OCI-LY7 (cell line): ENCODE measurements around the gene KLHL26. TPM values are rescaled to one million over a fixed set of nuclear protein-coding genes. Genes with fewer than 3 reads are reported as not detected.

Experiments used
- BruUV-seq: library from RNA; stranded (reverse); fragments of 400-500 nt; replicated peaks from 2 replicates; lab custom pipeline; 2021; lab: Mats Ljungman, UMichigan
- CTCF ChIA-PET: fragments of 300-600 bp; sonication (Branson Sonifier 250); formaldehyde crosslinking; loops from one replicate; lab custom pipeline; 2022; ENCODE audit warnings: antibody characterized with exemption; ENCODE audit not compliant: unreplicated experiment; lab: Charles Lee
- POLR2A ChIA-PET: fragments of 300-600 bp; sonication (Branson Sonifier 250); formaldehyde crosslinking; loops from one replicate; lab custom pipeline; 2022; ENCODE audit warnings: antibody characterized with exemption; lab: Charles Lee
- DNase-seq: peaks from one replicate; pipeline ENCODE4 v3.0.0-alpha.2; 2015; ENCODE audit warnings: low spot score
- H2AFZ ChIP-seq: fragments of 200-600 bp; sonication (generic), shearing (Covaris generic); 2 replicates; pipeline ENCODE4 v1.6.1; 2014; ENCODE audit warnings: mild to moderate bottlenecking, antibody characterized with exemption, low read length, moderate library complexity
- H3K27ac ChIP-seq: fragments of 200-600 bp; sonication (generic); 2 replicates; pipeline ENCODE4 v1.5.1; 2014; ENCODE audit warnings: mixed run types, low read depth, mild to moderate bottlenecking, moderate library complexity, low read length, inconsistent platforms; ENCODE audit not compliant: poor library complexity, severe bottlenecking
- H3K36me3 ChIP-seq: fragments of 200-600 bp; sonication (generic); 2 replicates; pipeline ENCODE4 v1.6.1; 2014; ENCODE audit warnings: mild to moderate bottlenecking, antibody characterized with exemption, low read length, moderate library complexity, mixed read lengths; ENCODE audit not compliant: insufficient read depth
- H3K4me1 ChIP-seq: fragments of 200-600 bp; sonication (generic); 2 replicates; pipeline ENCODE4 v1.5.1; 2014; ENCODE audit warnings: mild to moderate bottlenecking, low read length; ENCODE audit not compliant: insufficient read depth, poor library complexity, severe bottlenecking
- H3K4me2 ChIP-seq: fragments of 200-600 bp; sonication (generic); 2 replicates; pipeline ENCODE4 v1.6.1; 2014; ENCODE audit warnings: mild to moderate bottlenecking, low read length
- H3K4me3 ChIP-seq: fragments of 200-600 bp; sonication (generic); 2 replicates; pipeline ENCODE4 v1.5.1; 2014; ENCODE audit warnings: mild to moderate bottlenecking, low read depth, low read length; ENCODE audit not compliant: poor library complexity, severe bottlenecking
- H3K79me2 ChIP-seq: fragments of 200-600 bp; sonication (generic); 2 replicates; pipeline ENCODE4 v1.6.1; 2016; ENCODE audit warnings: low read depth, mild to moderate bottlenecking, low read length, moderate library complexity, mixed read lengths; ENCODE audit not compliant: insufficient read depth
- H3K9me2 ChIP-seq: fragments of 200-600 bp; sonication (generic); 2 replicates; pipeline ENCODE4 v1.6.1; 2016; ENCODE audit warnings: mild to moderate bottlenecking, low read length, mixed read lengths; ENCODE audit not compliant: insufficient read depth
- H3K9me3 ChIP-seq: fragments of 200-600 bp; sonication (generic); 2 replicates; pipeline ENCODE4 v1.6.1; 2014; ENCODE audit warnings: mild to moderate bottlenecking, mixed run types, low read length, mixed read lengths
- H4K20me1 ChIP-seq: fragments of 200-600 bp; sonication (generic); 2 replicates; pipeline ENCODE4 v1.6.1; 2014; ENCODE audit warnings: mild to moderate bottlenecking, antibody characterized with exemption, low read length, moderate library complexity, mixed read lengths; ENCODE audit not compliant: insufficient read depth
- EZH2phosphoT487 ChIP-seq: fragments of 200-600 bp; sonication (generic); IDR thresholded peaks from 2 replicates; pipeline ENCODE4 v1.6.1; 2018; ENCODE audit warnings: low read depth, borderline replicate concordance, mild to moderate bottlenecking, mixed run types, antibody characterized with exemption, low read length, moderate library complexity, mixed read lengths
- intact Hi-C: fragments of 100-400 bp; cut with micrococcal nuclease; formaldehyde crosslinking; loops from one replicate; pipeline ENCODE4 v1.10.0; 2022; ENCODE audit not compliant: unreplicated experiment
- total RNA-seq, 2 experiments: library from RNA; depleted of rRNA in 1 of 2; stranded (reverse); fragments of >200 nt in 1 of 2; shearing (Covaris generic) in 1 of 2; gene quantifications; 2 replicates each; pipeline ENCODE4 v1.2.3, GENCODE V29; 2014 to 2022
- TF ChIP-seq, protein P1 (sequence below): fragments of 200-600 bp; sonication (generic); conservative IDR thresholded peaks from 2 replicates; pipeline ENCODE4 v1.5.1; 2014; ENCODE audit warnings: mild to moderate bottlenecking, antibody characterized with exemption, low read length, moderate library complexity, mixed read lengths

KLHL26 gene
- total RNA-seq, 2 experiments from 2014 or later = 1.0 to 8.9 TPM

DNA sequence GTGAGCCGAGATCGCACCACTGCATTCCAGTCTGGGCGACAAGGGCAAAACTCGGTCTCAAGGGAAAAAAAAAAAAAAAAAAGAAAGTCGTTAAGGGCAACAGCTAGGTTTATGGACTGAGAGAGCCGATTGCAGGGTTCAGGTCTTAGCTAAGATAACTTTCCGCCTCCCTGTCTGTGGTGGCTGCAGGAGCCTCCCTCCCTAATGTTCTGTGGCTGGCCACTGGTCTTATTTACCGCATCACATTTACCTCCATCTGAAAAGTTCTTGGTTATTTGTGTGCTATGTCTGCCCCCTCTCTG is 45.9 kb downstream of the KLHL26 start:
- intact Hi-C loops = loop anchor here (5.0 kb wide), 1 partner anchor 150 kb away; the partner anchor contains the start of gene UPF1
- Histone ChIP-seq H3K4me2 (peak overlapping the region; percentile 93), H3K36me3 (no peaks in the 10 kb centered on the region), H3K4me3 (peak overlapping the region; percentile 73), H4K20me1 (no peaks in the 10 kb centered on the region), H2AFZ (peak overlapping the region; percentile 97), H3K79me2 (peaks cover 5% of the 10 kb centered on the region; the same call in 1 of the 2 replicates), H3K9me3 (no peaks in the 10 kb centered on the region), H3K27ac (no peak overlapping the region), H3K4me1 (peaks cover 23% of the 10 kb centered on the region), H3K9me2 (no peaks in the 10 kb centered on the region)
- ChIA-PET CTCF (interaction anchor here (0.6 to 1.0 kb wide), 2 partner anchors 63 to 85 kb away, joined by 3 to 4 read pairs; no protein-coding TSS in a partner anchor), POLR2A (interaction anchor here (0.5 to 1.3 kb wide), 5 partner anchors 17 to 201 kb away, joined by 3 to 4 read pairs (median 4); partner anchors contain the start of gene REX1BD)
- no peak for TF ChIP-seq EZH2phosphoT487
- TF ChIP-seq, protein P1, sequence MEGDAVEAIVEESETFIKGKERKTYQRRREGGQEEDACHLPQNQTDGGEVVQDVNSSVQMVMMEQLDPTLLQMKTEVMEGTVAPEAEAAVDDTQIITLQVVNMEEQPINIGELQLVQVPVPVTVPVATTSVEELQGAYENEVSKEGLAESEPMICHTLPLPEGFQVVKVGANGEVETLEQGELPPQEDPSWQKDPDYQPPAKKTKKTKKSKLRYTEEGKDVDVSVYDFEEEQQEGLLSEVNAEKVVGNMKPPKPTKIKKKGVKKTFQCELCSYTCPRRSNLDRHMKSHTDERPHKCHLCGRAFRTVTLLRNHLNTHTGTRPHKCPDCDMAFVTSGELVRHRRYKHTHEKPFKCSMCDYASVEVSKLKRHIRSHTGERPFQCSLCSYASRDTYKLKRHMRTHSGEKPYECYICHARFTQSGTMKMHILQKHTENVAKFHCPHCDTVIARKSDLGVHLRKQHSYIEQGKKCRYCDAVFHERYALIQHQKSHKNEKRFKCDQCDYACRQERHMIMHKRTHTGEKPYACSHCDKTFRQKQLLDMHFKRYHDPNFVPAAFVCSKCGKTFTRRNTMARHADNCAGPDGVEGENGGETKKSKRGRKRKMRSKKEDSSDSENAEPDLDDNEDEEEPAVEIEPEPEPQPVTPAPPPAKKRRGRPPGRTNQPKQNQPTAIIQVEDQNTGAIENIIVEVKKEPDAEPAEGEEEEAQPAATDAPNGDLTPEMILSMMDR = no peak
- DNase-seq = no peak
- BruUV-seq = no TSS peak

DNA sequence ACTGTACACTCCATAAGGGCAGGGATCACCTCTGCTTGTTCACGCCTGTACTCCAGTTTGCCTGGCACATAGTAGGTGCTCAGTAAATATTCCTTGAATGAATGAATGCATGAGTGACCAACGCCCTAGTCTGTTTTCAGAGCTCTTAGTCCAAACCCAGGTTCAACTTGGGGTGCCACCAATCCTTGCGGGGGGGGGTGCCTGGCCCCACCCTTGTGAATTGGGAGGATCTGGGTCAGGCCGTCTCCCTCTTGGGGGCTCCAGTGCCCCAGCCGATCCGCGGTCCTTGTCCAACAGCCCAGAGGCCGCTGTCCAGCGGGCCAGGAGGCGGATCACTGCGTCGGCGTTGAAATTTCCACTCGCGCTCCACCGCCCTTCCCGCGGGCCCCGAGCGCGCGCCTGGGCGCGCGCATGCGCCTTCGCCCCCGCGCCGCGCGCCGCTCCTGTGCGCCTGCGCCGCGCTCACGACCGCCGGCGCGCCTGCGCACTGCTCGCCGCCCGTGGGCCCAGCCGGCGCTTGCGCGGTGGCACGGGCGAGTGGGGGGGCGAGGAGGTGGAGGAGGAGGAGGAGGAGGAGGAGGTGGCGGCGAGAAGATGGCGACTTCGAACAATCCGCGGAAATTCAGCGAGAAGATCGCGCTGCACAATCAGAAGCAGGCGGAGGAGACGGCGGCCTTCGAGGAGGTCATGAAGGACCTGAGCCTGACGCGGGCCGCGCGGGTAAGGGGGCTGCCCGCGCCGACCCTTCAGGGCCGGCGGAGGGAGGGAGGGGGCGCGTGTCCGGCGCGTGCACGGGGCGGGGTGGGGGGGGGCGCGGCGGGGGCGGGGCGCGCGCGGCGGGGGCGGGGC is 46.5 kb downstream of the KLHL26 start, which contains the start of gene CRTC1:
TSS of gene CRTC1 (plus strand) at position 572 of the 849 bp plus-strand sequence. CDS start at position 595, 23 bp downstream.
- peak within 1 kb of the TSS; percentile 93 for H3K4me2 ChIP-seq
- H3K27ac ChIP-seq = peak within 1 kb of the TSS; percentile 35
- no peaks in the 10 kb centered on the region for H3K9me2 ChIP-seq
- no peaks in the 10 kb centered on the region for H3K36me3 ChIP-seq
- ChIA-PET POLR2A (interaction anchor here (0.5 to 1.3 kb wide), 5 partner anchors 16 to 201 kb away, joined by 3 to 4 read pairs (median 4); partner anchors contain the start of gene REX1BD), CTCF (interaction anchor here (1.0 kb wide), 1 partner anchor 63 kb away, joined by 4 read pairs; no protein-coding TSS in a partner anchor)
- BruUV-seq = TSS peak; percentile 75
- H2AFZ ChIP-seq = peak within 1 kb of the TSS; percentile 97
- H4K20me1 ChIP-seq = no peaks in the 10 kb centered on the region
- peaks cover 23% of the 10 kb centered on the region for H3K4me1 ChIP-seq
- H3K9me3 ChIP-seq = no peaks in the 10 kb centered on the region
- DNase-seq = peak; percentile 92
- H3K4me3 ChIP-seq = peak within 1 kb of the TSS; percentile 73
- peaks cover 5% of the 10 kb centered on the region; the same call in 1 of the 2 replicates for H3K79me2 ChIP-seq
- intact Hi-C loops = loop anchor here (5.0 kb wide), 1 partner anchor 149 kb away; the partner anchor contains the start of gene UPF1
- no peak for TF ChIP-seq EZH2phosphoT487
- TF ChIP-seq, protein P1 = 0 out of 2 replicates have a peak, but pooled peaks have one; percentile 11
